Uterus (tissue), 4 donors: Measurements from ENCODE around the gene SDHAF2. TPM values are rescaled to one million over a fixed set of nuclear protein-coding genes. Genes with fewer than 3 reads are reported as not detected.

Experiments
- DNase-seq, 2 donors: peaks; one replicate each; pipeline ENCODE4 v3.0.0-alpha.2; 2019 to 2020
- H3K27ac ChIP-seq, 2 donors: fragments of 200-600 bp; sonication (generic); 1 replicate in 1 of 2; 2 replicates in 1 of 2; pipeline ENCODE4 v1.5.1; 2016 to 2018
- H3K27me3 ChIP-seq, 2 donors: fragments of 200-600 bp; sonication (generic); one replicate each; pipeline ENCODE4 v1.5.1; 2018 to 2019; ENCODE audit warnings: control low read depth in 1 of 2
- H3K36me3 ChIP-seq, 2 donors: fragments of 200-600 bp; sonication (generic); one replicate each; pipeline ENCODE4 v1.5.1; 2019; ENCODE audit warnings: control low read depth in 1 of 2
- H3K4me1 ChIP-seq, 2 donors: fragments of 200-600 bp; sonication (generic); one replicate each; pipeline ENCODE4 v1.5.1; 2018 to 2019; ENCODE audit warnings: control low read depth in 1 of 2
- H3K4me3 ChIP-seq, 2 donors: fragments of 200-600 bp; sonication (generic); 1 replicate in 1 of 2; 2 replicates in 1 of 2; pipeline ENCODE4 v1.5.1; 2018 to 2019; ENCODE audit warnings: mild to moderate bottlenecking in 1 of 2
- H3K9me3 ChIP-seq, 2 donors: fragments of 200-600 bp; sonication (generic); one replicate each; pipeline ENCODE4 v1.5.1; 2019; ENCODE audit warnings: control low read depth in 1 of 2
- CTCF ChIP-seq, 4 experiments: fragments of 200-600 bp in 2 of 4; fragments of 450-650 bp in 2 of 4; sonication (generic) in 2 of 4; IDR thresholded peaks; one replicate each; pipeline ENCODE4 v1.5.1; 2016 to 2019; ENCODE audit warnings: antibody characterized with exemption in 4 of 4, mild to moderate bottlenecking in 2 of 4, moderate library complexity in 1 of 4
- POLR2A ChIP-seq, 2 donors: fragments of 450-650 bp; IDR thresholded peaks; one replicate each; pipeline ENCODE4 v1.6.1; 2016; ENCODE audit warnings: antibody characterized with exemption in 2 of 2, mild to moderate bottlenecking in 1 of 2, moderate library complexity in 1 of 2
- intact Hi-C: fragments of 100-400 bp; cut with DNase I; formaldehyde crosslinking; loops from one replicate; pipeline ENCODE4 v1.15.1; 2023; ENCODE audit warnings: low total_unique reads
- total RNA-seq, 4 donors: library from RNA; depleted of rRNA in 3 of 4; stranded (reverse); fragments of >200 nt in 3 of 4; gene quantifications; one replicate each; pipeline versions ENCODE4 v1.1.0 to v1.2.4, GENCODE V29; 2014 to 2023
- donor health status: DM: yes; HTN: yes; CAD: no.

The SDHAF2 gene
- total RNA-seq, 4 donors from 2014 or later, result 2.8 to 43.9 (median 16.1) TPM

- no peaks in the 10 kb centered on the region for H3K4me1 ChIP-seq
- TF ChIP-seq POLR2A (IDR thresholded peaks at IDR 0.05) (no peak), CTCF (IDR thresholded peaks at IDR 0.05) (no peak)
- peak overlapping the region in 1 of 2 donors; percentile 28 for H3K27ac ChIP-seq
- H3K9me3 ChIP-seq, result no peaks in the 10 kb centered on the region
- no peaks in the 10 kb centered on the region for H3K36me3 ChIP-seq
- H3K27me3 ChIP-seq, result no peaks in the 10 kb centered on the region
- H3K4me3 ChIP-seq, result no peak overlapping the region
- DNase-seq, result no peak
- intact Hi-C loops, result no loop called here
Measured at GRCh38 chr11:61473370-61474012, 43.6 kb downstream of the SDHAF2 start.

GRCh38 chr11:61474013-61474643 lies 44.2 kb downstream of the SDHAF2 start:
- Histone ChIP-seq H3K27me3 (no peaks in the 10 kb centered on the region), H3K9me3 (no peaks in the 10 kb centered on the region), H3K36me3 (no peaks in the 10 kb centered on the region), H3K27ac (peak overlapping the region in 1 of 2 donors; percentile 28), H3K4me1 (no peaks in the 10 kb centered on the region), H3K4me3 (no peak overlapping the region)
- DNase-seq, result no peak
- TF ChIP-seq POLR2A (IDR thresholded peaks at IDR 0.05) (no peak), CTCF (IDR thresholded peaks at IDR 0.05) (no peak)
- intact Hi-C loops, result no loop called here

GRCh38 chr11:61475433-61475832 lies 45.5 kb downstream of the SDHAF2 start:
- Histone ChIP-seq H3K27me3 (no peaks in the 10 kb centered on the region), H3K9me3 (no peaks in the 10 kb centered on the region), H3K4me3 (no peak overlapping the region), H3K27ac (no peak overlapping the region), H3K4me1 (no peaks in the 10 kb centered on the region), H3K36me3 (no peaks in the 10 kb centered on the region)
- TF ChIP-seq POLR2A (IDR thresholded peaks at IDR 0.05) (no peak), CTCF (IDR thresholded peaks at IDR 0.05) (no peak)
- no peak for DNase-seq
- intact Hi-C loops, result loop anchor here (5.0 kb wide), 1 partner anchor 162 kb away; no protein-coding TSS in a partner anchor

GRCh38 chr11:61476371-61476770 lies 46.4 kb downstream of the SDHAF2 start:
- H3K36me3 ChIP-seq, result no peaks in the 10 kb centered on the region
- TF ChIP-seq CTCF (IDR thresholded peaks at IDR 0.05) (no peak), POLR2A (IDR thresholded peaks at IDR 0.05) (no peak)
- H3K4me1 ChIP-seq, result no peaks in the 10 kb centered on the region
- no peak overlapping the region for H3K4me3 ChIP-seq
- no peaks in the 10 kb centered on the region for H3K9me3 ChIP-seq
- intact Hi-C loops, result loop anchor here (5.0 kb wide), 1 partner anchor 161 kb away; no protein-coding TSS in a partner anchor
- no peak for DNase-seq
- no peaks in the 10 kb centered on the region for H3K27me3 ChIP-seq
- no peak overlapping the region for H3K27ac ChIP-seq

- H3K36me3 ChIP-seq, result no peaks in the 10 kb centered on the region
- H3K4me1 ChIP-seq, result no peaks in the 10 kb centered on the region
- no peaks in the 10 kb centered on the region for H3K9me3 ChIP-seq
- no peak overlapping the region for H3K4me3 ChIP-seq
- TF ChIP-seq CTCF (IDR thresholded peaks at IDR 0.05) (no peak), POLR2A (IDR thresholded peaks at IDR 0.05) (no peak)
- DNase-seq, result no peak
- H3K27ac ChIP-seq, result no peak overlapping the region
- H3K27me3 ChIP-seq, result no peaks in the 10 kb centered on the region
- intact Hi-C loops, result loop anchor here (5.0 kb wide), 1 partner anchor 160 kb away; no protein-coding TSS in a partner anchor
Measured at GRCh38 chr11:61477126-61477525, 47.2 kb downstream of the SDHAF2 start.
